Activated naive CD4-positive, alpha-beta T cell treated with Interleukin-2 at 50 U/mL for 16 hours (primary cell): ENCODE results near the gene TMEM240.
"Not testable (repeated sequence)": the region's sequence is repeated elsewhere in the genome, so short reads cannot be mapped to it uniquely, and the experiment has no call there.

ENCODE experiments used
- DNase-seq: peaks from one replicate; pipeline ENCODE4 v3.0.0-alpha.2; 2020

TMEM240 gene

GRCh38 chr1:1523226-1523625, 17.2 kb downstream of the TMEM240 start:
- DNase-seq = not testable (repeated sequence)

- DNase-seq = not testable (repeated sequence)
Observed at GRCh38 chr1:1522536-1522935, 17.9 kb downstream of the TMEM240 start.

DNA sequence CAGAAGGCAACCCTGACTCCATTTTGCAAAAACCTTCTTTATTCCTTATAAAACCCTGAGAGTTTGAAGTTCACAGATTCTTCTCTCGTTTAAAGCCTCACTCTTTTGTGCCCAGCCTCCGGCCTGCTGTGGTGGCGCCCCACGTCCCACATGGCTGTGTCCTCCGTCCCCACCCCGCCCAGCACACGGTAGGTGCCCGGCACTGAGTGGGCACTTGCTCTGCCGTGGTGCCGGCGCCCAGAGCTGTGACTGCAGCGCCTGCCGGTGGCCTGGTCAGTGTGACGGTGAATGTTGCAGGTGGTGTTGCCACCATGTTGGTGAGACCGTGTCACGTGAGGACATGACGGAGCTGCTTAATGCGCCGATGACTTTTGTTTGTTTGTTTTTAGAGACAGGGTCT, 19.1 kb downstream of the TMEM240 start:
- no peak for DNase-seq

GRCh38 chr1:1519805-1520505, 20.5 kb downstream of the TMEM240 start:
- not testable (repeated sequence) for DNase-seq

- DNase-seq = not testable (repeated sequence)
Observed at GRCh38 chr1:1518621-1519007, 21.8 kb downstream of the TMEM240 start.

DNA sequence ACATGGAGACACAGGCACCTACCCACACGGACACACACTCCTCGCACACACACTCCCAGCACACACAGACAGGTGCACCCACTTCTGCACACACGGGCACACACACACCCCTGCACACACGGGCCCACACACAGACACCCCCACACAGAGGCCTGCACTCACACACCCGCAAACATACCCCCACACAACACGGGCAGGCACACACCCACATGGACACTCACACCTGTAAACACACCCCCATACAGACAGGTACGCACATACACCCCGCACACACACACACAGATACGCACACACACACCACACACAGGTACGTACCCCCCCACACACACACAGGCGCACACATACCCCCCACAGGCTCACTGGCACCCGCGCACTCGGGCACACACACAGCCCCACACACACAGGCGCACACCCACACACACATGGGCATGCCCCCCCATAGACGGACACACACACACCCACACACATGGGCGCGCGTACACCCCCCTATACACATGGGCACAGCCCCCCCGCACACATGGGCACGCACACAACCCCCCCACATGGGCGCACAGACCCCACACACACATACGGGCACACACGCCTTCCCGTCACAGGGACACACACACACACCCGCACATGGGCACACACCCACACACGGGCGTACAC, 22.3 kb downstream of the TMEM240 start:
- DNase-seq = no peak

DNA sequence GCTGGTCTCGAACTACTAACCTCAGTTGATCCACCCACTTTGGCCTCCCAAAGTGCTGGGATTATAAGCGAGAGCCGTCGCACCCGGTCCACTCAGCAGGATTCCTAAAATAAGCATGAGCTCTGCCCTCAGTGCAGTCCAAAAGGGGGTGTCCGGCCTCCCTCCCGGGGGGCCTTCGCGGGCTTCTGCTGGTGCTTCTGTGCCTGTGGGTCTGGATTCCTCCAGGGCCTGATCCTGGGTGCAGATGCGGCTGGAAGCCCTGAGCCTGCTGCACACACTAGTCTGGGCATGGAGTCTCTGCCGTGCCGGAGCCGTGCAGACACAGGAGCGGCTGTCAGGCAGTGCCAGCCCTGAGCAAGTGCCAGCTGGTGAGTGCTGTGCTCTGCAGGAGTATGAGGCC, 23.5 kb downstream of the TMEM240 start:
- not testable (repeated sequence) for DNase-seq

DNA sequence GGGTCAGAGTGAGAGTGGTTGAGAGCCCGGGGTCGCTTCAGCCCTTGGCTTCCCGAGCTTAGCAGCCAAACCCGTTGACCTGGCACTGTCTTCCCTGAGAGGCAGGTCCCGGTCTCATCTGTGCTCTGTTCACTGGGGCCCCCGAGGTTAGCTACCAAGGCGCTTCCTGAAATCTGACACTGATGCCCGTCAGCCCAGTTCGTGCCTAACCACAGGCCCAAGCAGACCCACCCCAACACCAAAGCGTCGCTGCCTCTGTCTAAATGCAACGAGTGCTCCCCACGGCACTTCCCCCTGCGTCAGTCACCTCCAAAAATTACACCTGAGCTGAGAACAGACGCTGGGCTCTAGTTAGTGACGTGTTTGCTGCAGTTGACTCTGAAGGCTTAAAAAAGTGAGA, 26.0 kb downstream of the TMEM240 start:
- DNase-seq = not testable (repeated sequence)

- DNase-seq = not testable (repeated sequence)
Observed at GRCh38 chr1:1513675-1514074, 26.7 kb downstream of the TMEM240 start.

GRCh38 chr1:1512425-1512824, 28.0 kb downstream of the TMEM240 start:
- peak; percentile 22 for DNase-seq

DNA sequence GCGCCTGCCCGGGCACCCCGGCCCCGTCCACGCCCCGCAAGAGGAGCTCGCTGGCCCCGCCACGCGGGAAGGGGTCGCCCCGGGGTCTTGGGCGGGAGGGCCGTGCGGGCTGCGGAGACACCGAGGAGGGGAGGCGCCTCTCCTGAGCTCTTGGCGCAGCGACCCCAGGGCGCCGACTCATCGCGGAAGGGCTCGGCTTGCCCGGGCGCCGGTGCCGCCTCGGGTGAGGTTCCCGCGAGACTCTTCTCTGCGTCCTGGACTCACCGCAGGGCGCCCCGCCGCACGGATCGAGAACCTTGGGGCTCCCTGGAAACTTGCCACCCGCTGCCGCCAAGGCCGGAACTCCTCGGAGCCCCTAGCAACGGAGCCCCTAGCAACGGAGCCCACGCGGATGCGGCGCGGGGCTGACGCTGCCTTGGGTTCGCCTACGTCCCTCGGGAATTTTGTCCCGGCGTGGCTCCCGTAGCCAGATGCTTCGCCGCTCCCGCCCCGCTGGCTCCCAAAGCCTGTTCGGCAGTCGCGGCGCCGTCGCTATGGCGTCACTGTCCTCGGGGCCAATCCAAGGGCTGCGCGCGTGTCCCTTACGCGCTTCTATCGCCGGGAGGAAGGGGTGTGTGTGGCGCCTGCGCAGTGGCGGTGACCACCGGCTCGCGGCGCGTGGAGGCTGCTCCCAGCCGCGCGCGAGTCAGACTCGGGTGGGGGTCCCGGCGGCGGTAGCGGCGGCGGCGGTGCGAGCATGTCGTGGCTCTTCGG, 28.7 kb downstream of the TMEM240 start, which contains the start of gene ATAD3A:
Gene ATAD3A, plus strand, starts transcription at position 630 of the 753 bp plus-strand sequence. Its CDS starts 107 bp downstream, at position 737.
- DNase-seq = peak; percentile 97

GRCh38 chr1:1510912-1511532, 29.4 kb downstream of the TMEM240 start:
- no peak for DNase-seq

DNA sequence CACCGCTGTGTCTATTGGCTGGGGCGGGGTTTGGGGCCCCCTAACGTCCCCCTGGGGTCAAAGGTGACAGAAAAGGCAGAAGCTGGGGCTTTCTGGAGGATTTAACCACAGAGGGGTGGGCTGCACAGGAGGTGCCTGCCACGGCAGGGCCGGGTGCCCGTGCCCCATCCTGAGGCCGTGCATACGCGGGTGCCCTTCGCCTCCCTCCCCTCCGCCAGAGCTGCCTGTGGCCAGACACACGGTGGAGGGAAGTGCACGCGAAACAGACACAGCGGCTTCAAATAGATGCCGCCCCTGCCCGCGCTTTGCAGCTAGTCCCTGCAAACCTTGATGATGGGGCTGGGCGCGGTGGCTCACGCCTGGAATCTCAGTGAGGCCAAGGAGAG, 31.0 kb downstream of the TMEM240 start:
- DNase-seq = not testable (repeated sequence)

DNA sequence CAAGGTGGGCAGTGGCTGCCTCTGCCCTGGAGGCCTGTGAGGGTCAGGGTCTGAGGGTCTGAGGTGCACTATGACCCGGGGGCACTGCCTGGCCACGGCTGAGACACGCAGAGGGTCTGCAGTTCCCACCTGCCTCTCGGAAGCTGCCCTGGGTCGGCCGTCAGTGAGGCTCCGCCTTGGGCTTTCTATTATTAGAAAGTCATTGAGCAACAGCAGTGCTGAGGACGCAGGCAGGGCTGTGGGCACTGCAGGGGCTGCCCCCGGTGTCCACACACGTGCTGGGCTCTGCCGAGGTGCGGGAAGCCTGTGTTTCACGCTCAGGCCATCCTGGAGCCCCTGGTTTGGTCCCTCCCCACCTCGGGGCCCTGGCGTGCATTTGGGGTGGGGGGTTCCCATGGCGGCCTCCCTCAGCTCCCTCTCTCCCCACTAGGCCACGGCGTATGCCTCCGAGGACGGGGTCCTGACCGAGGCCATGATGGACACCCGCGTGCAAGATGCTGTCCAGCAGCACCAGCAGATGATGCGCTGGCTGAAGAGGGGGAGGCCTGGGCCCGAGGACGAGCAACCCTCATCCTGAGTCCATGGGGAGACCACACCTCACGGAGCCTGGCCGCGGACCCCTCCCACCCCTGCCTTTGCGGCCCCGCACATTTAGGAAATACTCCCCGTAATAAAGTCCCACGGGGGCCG, 31.5 kb downstream of the TMEM240 start:
- DNase-seq = not testable (repeated sequence)

DNA sequence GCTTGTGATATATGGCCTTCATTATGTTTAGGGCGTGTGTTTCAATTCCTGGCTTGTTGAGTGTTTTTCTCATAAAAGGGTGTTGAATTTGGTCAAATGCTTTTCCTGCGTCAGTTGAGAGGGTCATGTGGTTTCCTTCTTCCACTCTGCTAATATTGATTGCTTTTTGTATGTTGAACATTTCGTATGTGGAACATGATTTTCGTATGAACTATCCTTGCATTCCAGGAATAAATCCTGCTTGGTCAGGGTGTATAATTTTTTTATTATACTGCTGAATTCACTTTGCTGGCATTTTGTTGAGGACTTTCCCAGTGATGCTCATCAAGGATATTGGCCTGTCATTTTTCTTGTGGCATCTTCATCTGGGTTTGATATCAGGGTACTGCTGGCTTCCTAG, 33.1 kb downstream of the TMEM240 start:
- DNase-seq = no peak

DNA sequence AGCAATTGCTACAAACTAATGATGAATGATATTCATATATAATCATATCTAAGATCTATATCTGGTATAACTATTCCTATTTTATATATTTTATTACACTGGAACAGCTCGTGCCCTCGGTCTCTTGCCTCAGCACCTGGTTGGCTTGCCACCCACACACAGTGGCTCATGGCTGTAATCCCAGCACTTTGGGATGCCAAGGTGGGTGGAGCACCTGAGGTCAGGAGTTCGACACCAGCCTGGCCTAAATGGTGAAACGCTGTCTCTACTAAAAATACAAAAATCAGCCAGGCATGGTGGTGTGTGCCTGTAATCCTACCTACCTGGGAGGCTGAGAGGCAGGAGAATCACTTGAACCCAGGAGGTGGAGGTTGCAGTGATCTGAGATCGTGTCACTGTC, 34.6 kb downstream of the TMEM240 start:
- not testable (repeated sequence) for DNase-seq

GRCh38 chr1:1505366-1505798, 35.0 kb downstream of the TMEM240 start:
- peak; percentile 24 for DNase-seq

DNA sequence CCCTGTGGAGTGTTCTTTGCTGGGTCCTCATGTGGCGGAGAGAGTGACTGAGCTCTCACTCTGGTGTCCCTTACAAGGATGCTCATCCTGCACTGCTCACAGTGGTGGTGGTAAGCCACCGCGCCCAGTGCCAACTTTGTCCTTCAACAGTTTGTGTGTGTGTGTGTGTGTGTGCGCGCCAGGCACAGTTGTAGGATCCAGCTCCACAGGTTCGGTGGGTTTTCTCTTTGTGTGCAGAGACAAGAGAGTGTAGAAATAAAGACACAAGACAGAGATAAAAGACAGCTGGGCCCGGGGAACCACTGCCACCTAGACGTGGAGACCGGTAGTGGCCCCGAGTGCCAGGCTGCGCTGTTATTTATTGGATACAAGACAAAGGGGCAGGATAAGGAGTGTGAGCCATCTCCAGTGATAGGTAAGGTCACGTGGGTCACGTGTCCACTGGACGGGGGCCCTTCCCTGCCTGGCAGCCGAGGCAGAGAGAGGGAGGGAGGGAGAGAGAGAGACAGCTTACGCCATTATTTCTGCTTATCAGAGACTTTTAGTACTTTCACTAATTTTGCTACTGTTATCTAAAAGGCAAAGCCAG, 35.6 kb downstream of the TMEM240 start:
- peak; percentile 79 for DNase-seq

DNA sequence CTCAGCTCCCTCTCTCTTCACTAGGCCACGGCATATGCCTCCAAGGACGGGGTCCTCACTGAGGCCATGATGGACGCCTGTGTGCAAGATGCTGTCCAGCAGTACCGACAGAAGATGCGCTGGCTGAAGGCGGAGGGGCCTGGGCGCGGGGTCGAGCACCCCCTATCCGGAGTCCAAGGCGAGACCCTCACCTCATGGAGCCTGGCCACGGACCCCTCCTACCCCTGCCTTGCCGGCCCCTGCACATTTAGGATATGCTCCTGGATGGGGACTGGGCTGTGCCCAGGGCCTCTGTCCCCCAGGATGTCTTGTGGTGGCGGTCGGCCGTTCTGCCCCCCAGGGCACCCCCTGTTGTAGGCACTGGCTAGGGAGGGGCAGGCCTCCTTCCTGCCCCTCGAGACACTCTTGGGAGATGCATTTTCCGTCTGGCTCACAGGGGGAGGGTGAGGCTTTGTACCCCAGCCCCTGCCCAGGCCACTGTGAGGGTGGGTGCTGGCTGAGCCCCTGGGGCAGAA, 44.9 kb downstream of the TMEM240 start:
- not testable (repeated sequence) for DNase-seq

DNA sequence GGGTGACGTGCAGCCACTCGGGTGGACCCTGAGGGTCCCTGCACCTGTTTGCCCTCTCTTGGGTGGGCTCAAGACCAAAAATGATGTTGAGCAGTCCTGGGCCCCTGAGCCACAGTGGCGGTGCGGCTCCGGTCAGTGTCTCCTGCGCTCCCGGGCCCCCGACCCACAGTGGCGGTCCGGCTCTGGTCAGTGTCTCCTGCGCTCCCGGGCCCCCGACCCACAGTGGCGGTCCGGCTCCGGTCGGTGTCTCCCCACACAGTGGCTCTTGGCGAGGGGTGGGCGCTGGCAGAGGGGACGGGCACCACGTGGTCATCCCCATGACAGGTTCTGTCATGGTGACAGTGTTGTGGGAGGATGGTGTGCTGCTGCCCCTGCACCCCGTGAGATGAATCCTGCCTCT, 46.1 kb downstream of the TMEM240 start:
- not testable (repeated sequence) for DNase-seq

DNA sequence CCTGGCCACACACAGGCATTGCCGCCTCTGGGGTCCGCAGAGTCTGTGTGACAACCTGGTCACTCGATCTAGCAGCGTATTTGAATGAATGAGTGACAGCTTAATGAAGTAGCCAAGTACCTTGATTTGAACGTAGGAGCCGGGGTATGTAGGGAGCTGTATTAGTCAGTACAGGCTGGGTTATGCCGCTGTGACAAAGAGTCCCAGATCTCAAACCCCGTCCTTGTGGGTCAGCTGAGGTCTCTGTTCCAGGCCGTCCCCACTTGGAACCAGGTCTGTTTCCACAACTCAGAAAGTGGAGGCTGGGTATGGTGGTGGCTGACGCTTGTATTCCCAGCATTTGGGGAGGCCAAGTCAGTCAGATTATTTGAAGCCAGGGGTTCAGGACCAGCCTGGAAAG, 48.8 kb downstream of the TMEM240 start:
- no peak for DNase-seq
